HTERT RPE-1 (cell line): Measurements from ENCODE around the gene BTN2A1.
"Not testable (repeated sequence)": the region's sequence is repeated elsewhere in the genome, so short reads cannot be mapped to it uniquely, and the experiment has no call there.

ENCODE experiments used
- in situ Hi-C: fragments of 300-500 bp; cut with MboI; formaldehyde crosslinking; loops from 4 replicates; pipeline ENCODE4 v1.14.3; 2020; ENCODE audit warnings: low sequenced_read_pairs

BTN2A1 gene

DNA sequence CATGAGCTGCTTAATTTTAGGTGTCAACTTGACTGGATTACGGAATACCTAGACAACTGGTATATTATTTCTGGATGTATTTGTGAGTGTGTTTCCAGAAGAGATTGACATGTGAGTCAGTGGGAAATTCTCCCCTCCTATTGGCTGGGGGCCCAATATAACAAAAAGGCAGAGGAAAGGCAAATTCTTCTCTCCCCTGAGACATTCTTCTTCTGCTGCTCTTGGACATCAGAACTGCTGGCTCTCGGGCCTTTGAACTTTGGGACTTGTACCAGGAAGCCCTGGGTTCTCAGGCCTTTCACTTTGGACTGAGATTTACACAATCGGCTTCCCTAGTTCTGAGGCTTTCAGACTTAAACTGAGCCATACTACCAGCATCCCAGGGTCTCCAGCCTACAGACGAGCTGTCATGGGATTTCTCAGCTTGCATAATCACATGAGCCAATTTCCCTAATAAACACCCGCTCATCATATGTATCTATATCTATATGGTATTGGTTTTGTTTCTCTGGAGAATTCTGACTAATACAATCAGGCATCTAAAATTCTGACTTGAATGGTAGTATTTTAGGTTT lies 25.0 kb upstream of the BTN2A1 start:
- in situ Hi-C loops, result no loop called here

DNA sequence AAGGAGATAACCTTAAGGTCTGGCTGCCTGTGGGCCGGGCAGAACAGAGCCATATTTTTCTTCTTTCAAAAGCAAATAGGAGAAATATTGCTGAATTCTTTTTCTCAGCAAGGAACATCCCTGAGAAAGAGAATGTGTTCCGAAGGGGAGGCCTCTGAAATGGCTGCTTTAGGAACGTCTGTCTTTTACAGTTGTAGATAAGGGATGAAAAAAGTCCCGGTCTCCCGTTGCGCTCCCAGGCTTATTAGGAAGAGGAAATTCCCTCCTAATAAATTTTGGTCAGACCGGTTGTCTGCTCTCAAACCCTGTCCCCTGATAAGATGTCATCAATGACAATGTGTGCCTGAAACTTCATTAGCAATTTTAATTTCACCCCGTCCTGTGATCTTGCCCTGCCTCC lies 24.1 kb upstream of the BTN2A1 start:
- in situ Hi-C loops, result not testable (repeated sequence)

- in situ Hi-C loops, result no loop called here
Observed at GRCh38 chr6:26436018-26436417, 21.7 kb upstream of the BTN2A1 start.

DNA sequence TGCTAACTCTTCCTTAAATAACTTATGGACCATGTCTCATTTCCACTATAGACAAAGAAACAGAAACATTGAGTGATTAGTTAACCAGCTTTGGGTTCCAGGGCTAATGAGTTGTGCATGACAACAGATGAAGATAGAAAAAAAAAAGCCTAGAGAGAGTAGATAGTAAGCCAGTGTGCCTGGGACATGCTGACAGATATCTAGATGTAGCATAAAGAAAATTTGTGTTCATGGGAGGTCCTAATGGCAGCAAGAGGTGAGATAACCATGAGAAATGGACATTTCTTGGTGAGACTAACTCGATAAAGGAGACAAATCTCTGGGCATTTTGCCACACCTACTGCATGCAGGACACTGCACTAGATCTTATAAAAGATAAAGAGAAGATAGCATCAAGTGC lies 20.2 kb upstream of the BTN2A1 start:
- in situ Hi-C loops, result no loop called here

GRCh38 chr6:26438000-26438399 lies 19.8 kb upstream of the BTN2A1 start:
- in situ Hi-C loops, result no loop called here

- in situ Hi-C loops, result no loop called here
Observed at GRCh38 chr6:26439151-26440125, 18.3 kb upstream of the BTN2A1 start.

DNA sequence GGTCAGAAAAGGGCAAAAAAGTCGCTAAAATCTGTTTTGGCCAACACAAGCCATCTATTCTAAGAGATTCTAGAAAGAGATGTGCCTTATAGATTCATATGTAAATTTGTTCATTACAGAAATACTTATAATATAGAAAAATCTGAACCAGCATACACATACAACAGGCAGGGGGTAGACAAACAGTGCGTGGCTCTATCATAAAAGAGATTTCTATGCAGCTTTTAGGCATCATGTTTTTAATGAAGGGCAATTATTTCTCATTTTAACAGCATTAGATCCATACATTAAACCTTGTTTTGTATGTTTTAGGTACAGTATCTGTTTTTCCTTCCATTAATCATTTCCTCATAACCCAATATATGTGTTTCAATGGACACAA lies 16.8 kb upstream of the BTN2A1 start:
- in situ Hi-C loops, result no loop called here

DNA sequence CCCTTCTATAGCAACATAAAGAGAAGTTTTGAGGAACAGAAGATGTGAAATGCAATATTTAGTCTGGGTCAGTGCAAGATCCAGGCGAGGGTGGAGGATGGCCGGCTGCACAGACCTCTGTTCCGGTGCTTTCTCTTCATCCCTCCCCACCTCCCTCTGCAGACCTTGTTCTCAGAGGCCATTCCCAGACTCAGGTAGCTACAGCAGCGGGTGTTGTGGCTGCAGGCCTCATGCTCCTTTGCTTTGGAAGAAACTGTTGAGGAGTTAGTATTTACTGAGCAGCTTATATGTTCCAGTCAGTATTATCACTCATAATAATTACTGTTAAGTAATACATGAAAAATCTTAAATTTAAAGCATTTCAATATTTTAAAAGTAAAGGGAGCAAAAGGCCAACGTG lies 15.8 kb upstream of the BTN2A1 start:
- in situ Hi-C loops, result no loop called here

DNA sequence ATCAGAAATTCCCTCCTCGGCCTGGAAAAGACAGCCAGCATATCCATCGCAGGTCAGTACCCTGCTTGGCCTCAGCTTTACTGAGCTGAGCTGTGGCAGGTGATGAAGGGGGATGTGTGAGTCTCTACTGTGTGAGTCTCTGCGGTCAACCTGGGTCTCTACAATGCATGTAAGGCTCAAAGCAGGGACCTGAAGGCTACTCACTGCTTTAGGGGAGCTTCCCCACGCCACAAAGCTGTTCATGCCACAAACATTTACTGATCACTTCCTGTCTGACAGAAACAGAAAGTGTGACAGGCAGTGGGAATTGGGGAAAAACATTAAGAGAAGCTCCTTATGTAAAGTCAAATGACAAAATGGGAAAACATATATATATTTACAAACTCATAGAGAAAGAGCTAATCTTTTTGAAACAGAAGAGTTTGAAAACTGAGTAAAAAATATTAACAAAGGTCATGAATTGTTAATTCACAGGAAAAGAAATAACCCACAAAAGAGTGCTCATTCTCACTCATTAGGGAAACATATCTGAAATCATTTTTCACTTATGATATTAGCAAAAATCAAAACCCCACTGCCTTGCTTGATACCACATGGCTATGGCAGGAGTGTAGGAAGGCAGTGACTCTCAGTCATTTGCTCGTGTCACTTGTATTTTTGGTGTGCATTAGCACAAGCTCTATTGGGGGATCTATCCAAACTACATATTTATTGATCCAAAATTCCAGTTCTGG lies 11.7 kb upstream of the BTN2A1 start:
- in situ Hi-C loops, result no loop called here

- in situ Hi-C loops, result no loop called here
Observed at GRCh38 chr6:26447257-26447656, 10.5 kb upstream of the BTN2A1 start.

GRCh38 chr6:26450240-26450639 lies 7.5 kb upstream of the BTN2A1 start:
- in situ Hi-C loops, result no loop called here

- in situ Hi-C loops, result no loop called here
Observed at GRCh38 chr6:26452631-26453235, 5.0 kb upstream of the BTN2A1 start.

GRCh38 chr6:26454631-26455030 lies 3.1 kb upstream of the BTN2A1 start:
- in situ Hi-C loops, result no loop called here

- in situ Hi-C loops, result no loop called here
Observed at GRCh38 chr6:26455357-26455970, 2.3 kb upstream of the BTN2A1 start.

DNA sequence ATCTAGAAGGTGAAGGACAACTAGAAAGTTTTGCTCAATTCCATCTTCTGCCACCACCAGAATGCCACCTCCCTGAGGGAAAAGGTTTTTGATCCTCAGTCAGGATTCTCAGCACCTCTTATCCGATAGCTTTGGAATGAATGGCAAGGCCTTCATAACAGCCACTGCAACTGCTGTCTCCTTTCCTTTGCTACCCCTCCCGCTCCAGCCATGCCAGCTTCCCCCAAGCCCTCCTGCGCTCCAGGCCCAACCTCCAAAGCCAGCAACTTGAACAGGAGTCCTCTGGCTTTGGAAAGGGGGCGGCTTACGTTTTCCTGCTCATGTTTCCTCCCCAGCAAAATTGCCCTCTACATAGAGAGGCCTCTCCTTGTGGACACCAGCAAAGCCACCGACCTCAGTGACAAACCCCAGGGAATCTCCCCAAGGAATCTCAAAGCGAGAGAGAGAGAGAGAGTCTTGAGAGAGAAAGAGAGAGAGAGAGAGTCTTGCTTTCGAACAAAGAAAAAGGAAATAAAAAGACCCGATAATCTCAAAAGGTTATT lies 420 bp upstream of the BTN2A1 start:
- in situ Hi-C loops, result no loop called here

- in situ Hi-C loops, result no loop called here
Observed at GRCh38 chr6:26459023-26459810, 1.5 kb downstream of the BTN2A1 start.

- in situ Hi-C loops, result not testable (repeated sequence)
Observed at GRCh38 chr6:26461353-26461752, 3.6 kb downstream of the BTN2A1 start.

DNA sequence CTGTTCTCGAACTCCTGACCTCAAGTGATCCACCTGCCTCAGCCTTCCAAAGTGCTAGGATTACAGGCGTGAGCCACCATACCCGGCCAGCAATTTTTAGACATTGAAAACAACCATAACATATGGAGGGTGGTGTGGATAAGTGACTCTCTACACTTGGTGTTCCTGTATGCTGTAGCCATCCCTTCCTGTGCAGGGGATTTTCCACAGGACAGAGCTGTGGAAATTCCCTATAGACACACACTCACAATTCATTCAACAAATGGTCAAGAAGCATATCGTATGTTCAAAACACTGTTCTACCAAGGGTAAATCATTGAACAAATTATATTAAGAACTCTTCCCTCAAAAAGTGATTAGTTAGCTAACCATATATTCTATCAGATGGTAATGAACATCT lies 6.3 kb downstream of the BTN2A1 start:
- in situ Hi-C loops, result no loop called here

DNA sequence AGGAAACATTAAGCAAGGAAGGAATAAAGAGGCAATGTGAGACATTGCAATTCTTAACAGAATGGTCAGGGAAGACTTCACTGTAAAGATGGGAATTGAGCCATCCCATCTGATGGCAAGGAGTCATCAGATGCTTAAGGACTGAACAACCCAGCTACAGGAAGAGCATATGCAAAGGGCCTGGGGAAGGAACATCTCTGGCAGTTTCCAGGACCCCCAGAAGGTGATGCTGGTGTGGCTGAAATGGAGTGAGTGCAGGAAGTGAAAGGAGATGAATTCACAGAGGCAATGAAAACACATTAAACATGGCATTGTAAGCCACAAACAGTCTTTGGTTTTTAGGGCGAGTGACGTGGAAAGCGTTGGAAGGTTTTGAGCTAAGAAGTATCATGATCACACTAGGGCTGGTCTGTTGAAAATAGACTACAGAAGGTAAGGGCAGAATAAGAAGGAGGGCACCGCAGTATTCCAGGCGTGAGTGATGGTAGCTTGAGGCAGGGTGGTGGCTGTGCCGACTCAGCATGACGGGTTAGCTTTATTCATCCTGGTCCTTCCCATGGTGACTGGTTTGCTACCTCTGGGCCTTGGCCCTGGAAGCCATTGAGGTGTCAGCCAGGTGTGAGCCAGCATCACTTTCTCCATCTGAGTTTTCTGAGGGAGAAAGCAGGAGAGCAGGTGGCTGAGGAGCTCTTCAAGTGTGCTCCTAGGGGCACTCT lies 6.8 kb downstream of the BTN2A1 start:
- in situ Hi-C loops, result no loop called here
